ENCODE measurements around the gene BTBD16.

The BTBD16 gene

DNA sequence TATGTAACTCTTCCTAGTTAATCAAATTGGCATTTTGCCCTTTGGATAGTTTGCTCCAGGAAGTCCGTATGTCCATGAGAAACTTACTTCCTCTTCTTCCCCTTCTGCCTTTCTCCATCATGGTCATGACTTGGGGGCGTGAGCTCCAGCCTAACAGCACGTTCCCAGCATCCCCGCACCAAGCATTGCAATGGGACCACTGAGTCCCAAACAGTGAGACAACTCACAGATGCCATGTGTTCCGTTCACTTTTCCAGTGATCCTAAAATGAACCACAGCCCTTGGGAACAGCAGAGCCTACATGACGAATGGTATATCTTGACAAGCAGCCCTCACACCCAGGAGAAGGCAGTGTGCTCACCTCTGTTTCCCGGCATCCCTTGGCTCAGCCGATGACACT, 10.7 kb downstream of the BTBD16 start:
- FAIRE-seq (no peak), DNase-seq (ENCODE audit: insufficient read length, low spot score) (no peak)
- TF ChIP-seq, protein P1, sequence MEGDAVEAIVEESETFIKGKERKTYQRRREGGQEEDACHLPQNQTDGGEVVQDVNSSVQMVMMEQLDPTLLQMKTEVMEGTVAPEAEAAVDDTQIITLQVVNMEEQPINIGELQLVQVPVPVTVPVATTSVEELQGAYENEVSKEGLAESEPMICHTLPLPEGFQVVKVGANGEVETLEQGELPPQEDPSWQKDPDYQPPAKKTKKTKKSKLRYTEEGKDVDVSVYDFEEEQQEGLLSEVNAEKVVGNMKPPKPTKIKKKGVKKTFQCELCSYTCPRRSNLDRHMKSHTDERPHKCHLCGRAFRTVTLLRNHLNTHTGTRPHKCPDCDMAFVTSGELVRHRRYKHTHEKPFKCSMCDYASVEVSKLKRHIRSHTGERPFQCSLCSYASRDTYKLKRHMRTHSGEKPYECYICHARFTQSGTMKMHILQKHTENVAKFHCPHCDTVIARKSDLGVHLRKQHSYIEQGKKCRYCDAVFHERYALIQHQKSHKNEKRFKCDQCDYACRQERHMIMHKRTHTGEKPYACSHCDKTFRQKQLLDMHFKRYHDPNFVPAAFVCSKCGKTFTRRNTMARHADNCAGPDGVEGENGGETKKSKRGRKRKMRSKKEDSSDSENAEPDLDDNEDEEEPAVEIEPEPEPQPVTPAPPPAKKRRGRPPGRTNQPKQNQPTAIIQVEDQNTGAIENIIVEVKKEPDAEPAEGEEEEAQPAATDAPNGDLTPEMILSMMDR (IDR thresholded peaks at IDR 0.05; ENCODE audit: insufficient read depth, missing control alignments): no peak

DNA sequence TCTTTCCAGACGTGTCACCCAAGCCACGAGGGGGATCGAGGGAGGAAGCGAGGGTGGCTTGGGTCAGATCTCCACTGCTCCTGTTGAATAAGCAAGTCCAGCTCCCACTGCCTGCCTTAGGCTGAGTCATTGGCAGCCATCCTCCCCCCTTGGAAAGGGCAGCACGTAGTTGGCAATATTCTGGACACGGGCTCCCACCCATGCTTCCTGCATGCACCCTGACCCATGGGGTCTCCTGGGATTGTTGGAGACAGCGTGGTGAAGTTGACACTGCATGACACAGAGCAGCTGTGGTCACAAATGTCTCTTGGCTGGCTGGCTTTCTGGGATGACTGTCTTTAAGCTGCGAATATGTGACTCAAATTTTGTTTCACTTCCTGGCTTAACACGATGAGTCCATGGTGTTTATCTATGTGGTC, 11.2 kb downstream of the BTBD16 start:
- FAIRE-seq (no peak), DNase-seq (ENCODE audit: insufficient read length, low spot score) (no peak)
- TF ChIP-seq, protein P1 (IDR thresholded peaks at IDR 0.05; ENCODE audit: insufficient read depth, missing control alignments): no peak

DNA sequence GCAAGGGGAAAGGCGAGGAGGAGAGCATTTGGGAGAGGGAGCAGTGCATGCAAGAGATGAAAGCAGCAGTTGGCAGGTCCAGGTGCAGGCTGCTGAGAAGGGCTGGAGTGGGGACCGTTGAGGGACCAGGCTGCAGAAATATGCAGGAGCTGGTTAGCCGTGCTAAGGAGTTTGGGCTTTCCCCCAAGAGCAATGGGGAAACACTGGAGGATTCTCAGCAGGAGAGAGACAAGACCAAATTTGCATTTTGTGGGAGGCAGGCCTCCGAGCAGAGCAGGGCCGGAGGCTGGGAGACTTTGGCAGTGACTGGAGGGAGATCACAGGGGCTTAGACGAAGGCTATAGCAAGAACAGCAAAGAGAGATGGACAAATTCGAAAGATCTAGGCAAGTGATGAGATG, 11.8 kb downstream of the BTBD16 start:
- DNase-seq (ENCODE audit: insufficient read length, low spot score): no peak
- TF ChIP-seq, protein P1 (IDR thresholded peaks at IDR 0.05; ENCODE audit: insufficient read depth, missing control alignments): no peak
- FAIRE-seq: no peak

DNA sequence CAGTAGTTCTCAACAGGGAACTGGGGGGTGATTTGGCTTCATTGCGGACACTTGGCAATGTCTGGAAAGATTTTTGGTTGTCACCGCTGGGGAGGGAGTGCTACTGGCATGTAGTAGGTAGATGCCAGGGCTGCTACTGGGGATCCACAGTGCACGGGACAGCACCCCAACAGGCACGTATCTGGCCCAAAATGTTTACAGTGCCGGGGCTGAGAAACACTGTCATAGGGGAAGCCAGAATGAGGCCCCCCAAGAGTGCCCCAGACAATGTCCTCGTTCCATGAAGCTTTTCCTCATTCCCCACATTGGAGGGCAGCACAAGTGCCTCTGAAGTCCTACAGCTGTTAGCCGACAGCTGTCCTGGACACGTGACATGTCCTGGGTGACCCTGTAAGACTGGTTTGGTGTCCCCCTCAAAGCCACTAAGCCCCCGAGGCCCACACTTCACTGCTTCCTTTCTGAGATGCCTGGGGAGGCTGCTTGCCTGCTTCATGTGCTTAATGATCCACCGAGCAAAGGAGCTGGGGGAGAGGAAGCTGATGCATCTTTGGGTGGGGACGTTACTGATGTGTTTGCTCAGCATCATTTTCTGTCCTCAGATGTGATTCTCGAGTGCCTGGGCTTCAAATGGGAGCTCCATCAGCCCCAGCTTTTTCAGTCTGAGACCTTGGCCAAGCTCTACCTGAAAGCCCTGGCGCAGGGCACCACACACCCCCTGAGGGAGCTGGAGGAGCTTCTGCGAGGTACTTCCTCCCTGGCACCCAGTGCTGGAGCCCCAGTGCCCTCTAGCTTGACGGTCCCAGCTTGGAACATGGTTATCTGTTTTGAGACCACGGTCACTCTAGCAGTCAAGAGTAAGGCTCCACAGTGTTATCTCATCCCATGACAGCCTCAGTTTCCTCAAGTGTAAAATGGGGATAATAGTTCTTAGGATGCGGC, 14.7 kb downstream of the BTBD16 start:
- DNase-seq (ENCODE audit: insufficient read length, low spot score) (no peak), FAIRE-seq (no peak)
- TF ChIP-seq, protein P1 (IDR thresholded peaks at IDR 0.05; ENCODE audit: insufficient read depth, missing control alignments): no peak

DNA sequence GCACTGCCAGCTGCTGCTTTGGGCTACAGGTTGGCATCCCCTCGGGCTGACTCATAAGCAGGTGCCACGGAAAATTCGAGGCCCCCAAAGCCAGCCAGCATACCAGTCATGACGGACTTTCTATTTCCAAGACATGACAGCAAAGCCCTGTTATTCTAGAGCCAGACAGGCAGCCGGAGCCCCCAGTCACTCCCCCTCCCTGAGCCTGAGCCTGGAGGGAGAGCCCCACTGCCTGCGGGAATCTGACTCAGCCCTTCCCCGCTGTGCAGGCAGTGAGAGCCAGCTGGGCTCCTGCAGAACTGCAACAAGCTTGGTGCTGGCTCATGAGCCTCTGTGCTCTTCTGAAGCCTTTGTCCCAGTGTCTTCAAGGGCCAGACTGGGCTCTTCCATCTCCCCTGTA, 15.8 kb downstream of the BTBD16 start:
- no peak for FAIRE-seq
- DNase-seq (ENCODE audit: insufficient read length, low spot score): no peak
- TF ChIP-seq, protein P1 (IDR thresholded peaks at IDR 0.05; ENCODE audit: insufficient read depth, missing control alignments): no peak

DNA sequence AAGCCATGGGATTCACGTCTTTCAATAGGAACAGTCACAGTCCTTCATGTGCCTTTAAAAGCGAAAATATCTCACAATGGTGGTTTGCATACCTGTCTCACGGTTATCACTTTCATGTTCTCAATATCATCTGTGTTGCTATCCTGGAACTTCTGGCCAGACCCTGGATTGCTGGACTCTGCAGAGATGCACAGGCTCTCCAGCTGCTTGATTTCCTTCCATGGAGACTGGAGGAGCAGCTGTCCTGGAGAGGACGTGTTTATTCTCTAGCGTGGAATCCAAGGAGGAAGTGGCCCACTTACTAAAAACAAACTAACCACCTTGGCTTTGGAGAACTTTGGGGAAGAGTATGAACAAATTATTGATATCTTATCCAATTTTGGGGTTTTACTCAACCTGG, 16.5 kb downstream of the BTBD16 start:
- no peak for FAIRE-seq
- TF ChIP-seq, protein P1 (IDR thresholded peaks at IDR 0.05; ENCODE audit: insufficient read depth, missing control alignments): no peak
- no peak for DNase-seq (ENCODE audit: insufficient read length, low spot score)

DNA sequence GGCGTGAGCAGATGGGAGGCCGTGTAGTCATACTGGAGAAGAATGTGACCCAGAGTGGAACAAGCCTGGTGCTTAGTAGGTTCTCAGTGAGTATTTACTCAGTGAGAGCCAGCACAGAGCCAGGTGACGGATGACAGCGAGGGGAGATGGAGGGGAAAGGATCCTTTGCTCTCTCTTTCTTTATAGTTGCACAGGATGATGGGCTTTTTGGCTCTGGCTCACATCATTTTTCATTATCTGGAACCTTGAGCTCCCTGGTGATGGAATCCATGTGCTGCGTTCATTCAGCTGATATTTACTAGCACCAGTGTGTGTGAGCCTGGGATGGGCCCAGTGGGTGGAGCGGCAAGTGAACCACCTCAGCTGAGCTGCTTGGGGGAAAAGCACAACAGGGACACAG, 17.2 kb downstream of the BTBD16 start:
- no peak for DNase-seq (ENCODE audit: insufficient read length, low spot score)
- no peak for FAIRE-seq
- TF ChIP-seq, protein P1 (IDR thresholded peaks at IDR 0.05; ENCODE audit: insufficient read depth, missing control alignments): no peak

All from D721Med (cell line).